Progenitor cell of endocrine pancreas (in vitro differentiated cells): ENCODE measurements around the gene CD247. TPM values are rescaled to one million over a fixed set of nuclear protein-coding genes. Genes with fewer than 3 reads are reported as not detected.

ENCODE experiments used
- DNase-seq: peaks from one replicate; pipeline ENCODE4 v3.0.0; 2021; ENCODE audit warnings: low spot score; ENCODE audit not compliant: unreplicated experiment
- H3K27ac Mint-ChIP-seq: 2 replicates; pipeline ENCODE4 v1.8.0; 2021; ENCODE audit warnings: mild to moderate bottlenecking, moderate library complexity, mixed read lengths
- H3K27me3 Mint-ChIP-seq: 2 replicates; pipeline ENCODE4 v1.8.0; 2021; ENCODE audit warnings: mixed read lengths
- H3K36me3 Mint-ChIP-seq: 2 replicates; pipeline ENCODE4 v1.8.0; 2022; ENCODE audit warnings: mixed read lengths; ENCODE audit not compliant: insufficient read depth
- H3K4me1 Mint-ChIP-seq: 2 replicates; pipeline ENCODE4 v1.8.0; 2021; ENCODE audit warnings: low read depth, mixed read lengths
- H3K4me3 Mint-ChIP-seq: 2 replicates; pipeline ENCODE4 v1.8.0; 2021; ENCODE audit warnings: low read depth, mild to moderate bottlenecking, moderate library complexity, mixed read lengths
- H3K9me3 Mint-ChIP-seq: 2 replicates; pipeline ENCODE4 v1.8.0; 2021; ENCODE audit warnings: low read depth, mixed read lengths
- CTCF ChIP-seq: fragments of 200-600 bp; sonication (generic); IDR thresholded peaks from one replicate; pipeline ENCODE4 v1.5.0; 2021; ENCODE audit warnings: antibody characterized with exemption, mild to moderate bottlenecking; ENCODE audit not compliant: unreplicated experiment
- total RNA-seq: library from RNA; stranded (reverse); gene quantifications from 2 replicates; pipeline ENCODE4 v1.2.1, GENCODE V29; 2021

CD247 gene
- total RNA-seq, 1 donor from 2014 or later: not detected

- H3K36me3 Mint-ChIP-seq: no peaks in the 10 kb centered on the region
- no peaks in the 10 kb centered on the region for H3K27me3 Mint-ChIP-seq
- peaks cover 5% of the 10 kb centered on the region for H3K4me1 Mint-ChIP-seq
- no peak overlapping the region for H3K4me3 Mint-ChIP-seq
- no peaks in the 10 kb centered on the region for H3K9me3 Mint-ChIP-seq
- H3K27ac Mint-ChIP-seq: no peak overlapping the region
- DNase-seq: no peak
- no peak for TF ChIP-seq CTCF
Observed at GRCh38 chr1:167532375-167532774, 14.0 kb upstream of the CD247 start.

GRCh38 chr1:167529829-167530474 lies 11.6 kb upstream of the CD247 start:
- no peak for TF ChIP-seq CTCF
- H3K4me3 Mint-ChIP-seq: no peak overlapping the region
- no peaks in the 10 kb centered on the region for H3K36me3 Mint-ChIP-seq
- H3K27me3 Mint-ChIP-seq: peaks cover 7% of the 10 kb centered on the region
- H3K4me1 Mint-ChIP-seq: peaks cover 5% of the 10 kb centered on the region
- no peaks in the 10 kb centered on the region for H3K9me3 Mint-ChIP-seq
- no peak overlapping the region for H3K27ac Mint-ChIP-seq
- no peak for DNase-seq

GRCh38 chr1:167528057-167528728 lies 9.9 kb upstream of the CD247 start:
- Mint-ChIP-seq H3K36me3 (no peaks in the 10 kb centered on the region), H3K27me3 (peaks cover 7% of the 10 kb centered on the region), H3K9me3 (peaks cover 6% of the 10 kb centered on the region), H3K27ac (no peak overlapping the region), H3K4me3 (no peak overlapping the region), H3K4me1 (peaks cover 5% of the 10 kb centered on the region)
- TF ChIP-seq CTCF: no peak
- no peak for DNase-seq

- Mint-ChIP-seq H3K9me3 (peaks cover 16% of the 10 kb centered on the region), H3K4me1 (peaks cover 2% of the 10 kb centered on the region), H3K36me3 (no peaks in the 10 kb centered on the region), H3K27ac (no peak overlapping the region), H3K4me3 (no peak overlapping the region), H3K27me3 (peaks cover 7% of the 10 kb centered on the region)
- DNase-seq: no peak
- TF ChIP-seq CTCF: no peak
Observed at GRCh38 chr1:167526667-167527383, 8.5 kb upstream of the CD247 start.

GRCh38 chr1:167524651-167525050 lies 6.3 kb upstream of the CD247 start:
- no peak overlapping the region for H3K4me3 Mint-ChIP-seq
- H3K27ac Mint-ChIP-seq: no peak overlapping the region
- peaks cover 16% of the 10 kb centered on the region for H3K9me3 Mint-ChIP-seq
- H3K27me3 Mint-ChIP-seq: peaks cover 7% of the 10 kb centered on the region
- no peaks in the 10 kb centered on the region for H3K36me3 Mint-ChIP-seq
- no peak for DNase-seq
- H3K4me1 Mint-ChIP-seq: peaks cover 2% of the 10 kb centered on the region
- no peak for TF ChIP-seq CTCF
